Fibroblast of mammary gland (primary cell): ENCODE measurements around the gene LRRN2.

Experiments used
- DNase-seq: peaks from one replicate; pipeline ENCODE4 v3.0.0-alpha.2; 2010; ENCODE audit warnings: low read depth
- H3K4me3 ChIP-seq: 2 replicates; pipeline ENCODE4 v1.5.1; 2011; ENCODE audit warnings: low read depth, mild to moderate bottlenecking, low read length, moderate library complexity; ENCODE audit not compliant: control insufficient read depth
- CTCF ChIP-seq: conservative IDR thresholded peaks from 2 replicates; pipeline ENCODE4 v1.5.1; 2011; ENCODE audit warnings: low read depth, low read length, inconsistent platforms; ENCODE audit not compliant: control insufficient read depth, insufficient read depth

LRRN2 gene

DNA sequence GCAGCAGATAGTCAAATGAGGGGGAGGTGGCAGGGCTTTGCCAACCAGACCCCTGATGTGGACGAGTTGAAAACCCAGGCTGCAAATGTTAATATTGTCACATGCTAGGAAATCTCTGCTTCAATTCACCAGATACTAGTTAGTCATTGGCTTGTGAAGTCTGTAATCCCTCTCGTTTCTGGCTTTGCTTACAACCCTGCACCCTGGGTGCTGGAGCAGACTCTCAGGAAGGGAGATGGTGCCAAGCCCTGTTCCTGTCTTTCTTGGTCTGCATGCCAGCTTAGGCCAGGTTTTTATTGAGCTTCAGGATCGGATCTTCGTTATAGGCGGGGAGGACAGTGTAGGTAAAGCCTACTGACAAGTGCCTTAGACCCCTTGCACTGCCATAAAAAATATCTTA is 116.1 kb downstream of the LRRN2 start:
- H3K4me3 ChIP-seq, result no peak overlapping the region
- no peak for DNase-seq
- no peak for TF ChIP-seq CTCF

DNA sequence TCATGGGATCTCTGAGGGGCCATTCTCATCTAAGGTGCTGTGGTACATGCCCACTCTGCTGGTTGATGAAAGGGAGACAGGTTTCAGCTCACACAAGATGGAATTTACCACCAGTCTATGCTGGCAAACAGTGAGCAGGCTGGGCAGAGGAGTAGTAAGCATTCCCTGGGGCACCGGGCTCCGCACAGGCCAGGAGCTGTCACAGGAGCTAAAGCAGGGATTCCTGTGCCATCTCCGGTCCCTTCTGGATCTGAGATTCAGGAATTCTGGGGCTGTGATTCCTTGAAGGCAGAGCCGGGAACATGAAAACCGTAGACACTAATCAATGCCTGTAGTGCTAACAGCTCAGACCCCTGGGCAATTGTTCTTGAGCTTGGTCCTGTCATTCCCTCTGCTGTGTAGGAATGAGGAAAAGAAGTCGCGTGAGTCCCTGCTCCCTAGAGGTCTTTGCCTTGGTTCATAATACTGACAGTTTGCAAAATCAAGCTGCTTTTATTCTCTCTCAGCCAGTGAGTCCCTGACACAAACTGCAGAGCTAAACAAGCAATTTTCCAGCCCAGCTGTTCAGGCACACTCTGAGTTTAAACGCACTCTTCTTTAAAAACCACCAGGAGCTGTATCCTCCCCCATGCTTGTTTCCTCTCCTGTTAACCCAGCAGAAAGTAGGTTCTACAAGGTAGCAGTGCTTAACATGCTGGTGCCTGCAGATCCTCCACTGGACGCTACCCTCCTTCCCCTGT is 116.8 kb downstream of the LRRN2 start:
- no peak for TF ChIP-seq CTCF

More for the DNA sequence above, 116.8 kb downstream of the LRRN2 start:
- DNase-seq, result no peak
- no peak overlapping the region for H3K4me3 ChIP-seq
